Skeletal muscle cell (primary cell): ENCODE data around the gene ERVK3-1.

ENCODE experiments used
- DNase-seq: peaks from one replicate; pipeline ENCODE4 v3.0.0-alpha.2; 2010; ENCODE audit warnings: low read depth
- H3K4me3 ChIP-seq: 2 replicates; pipeline ENCODE4 v1.5.1; 2011; ENCODE audit warnings: low read depth, mild to moderate bottlenecking, control low read depth, low read length, moderate library complexity

The ERVK3-1 gene

GRCh38 chr19:58355908-58356765 is 51.0 kb downstream of the ERVK3-1 start:
- DNase-seq: no peak
- H3K4me3 ChIP-seq: peak overlapping the region; percentile 28

- no peak for DNase-seq
- H3K4me3 ChIP-seq: peak overlapping the region; percentile 28
Measured at GRCh38 chr19:58356766-58357480, 51.7 kb downstream of the ERVK3-1 start.

GRCh38 chr19:58357481-58358145 is 52.4 kb downstream of the ERVK3-1 start:
- H3K4me3 ChIP-seq: no peak overlapping the region
- no peak for DNase-seq

GRCh38 chr19:58361900-58362271 is 56.7 kb downstream of the ERVK3-1 start:
- DNase-seq: no peak
- H3K4me3 ChIP-seq: peak overlapping the region; percentile 76

GRCh38 chr19:58362272-58362994 is 57.3 kb downstream of the ERVK3-1 start, which contains the start of gene ZNF497:
TSS of gene ZNF497 (minus strand) at chr19:58362751. CDS start at chr19:58357635, 5,116 bp downstream.
- H3K4me3 ChIP-seq: peak within 1 kb of the TSS; percentile 76
- DNase-seq: peak; percentile 73

GRCh38 chr19:58364146-58364545 is 59.0 kb downstream of the ERVK3-1 start:
- no peak overlapping the region for H3K4me3 ChIP-seq
- no peak for DNase-seq
